GM12872 (cell line): Measurements from ENCODE around the gene SEC61A1.

Experiments used
- CTCF ChIP-seq: IDR thresholded peaks from 3 replicates; pipeline ENCODE4 v1.5.1; 2011; ENCODE audit warnings: low read depth, mild to moderate bottlenecking, low read length, moderate library complexity; ENCODE audit not compliant: insufficient read depth

SEC61A1 gene

GRCh38 chr3:128067489-128067888 is 15.3 kb downstream of the SEC61A1 start:
- no peak for TF ChIP-seq CTCF

- peak; percentile 69 for TF ChIP-seq CTCF
Measured at GRCh38 chr3:128068156-128068620, 16.0 kb downstream of the SEC61A1 start.

DNA sequence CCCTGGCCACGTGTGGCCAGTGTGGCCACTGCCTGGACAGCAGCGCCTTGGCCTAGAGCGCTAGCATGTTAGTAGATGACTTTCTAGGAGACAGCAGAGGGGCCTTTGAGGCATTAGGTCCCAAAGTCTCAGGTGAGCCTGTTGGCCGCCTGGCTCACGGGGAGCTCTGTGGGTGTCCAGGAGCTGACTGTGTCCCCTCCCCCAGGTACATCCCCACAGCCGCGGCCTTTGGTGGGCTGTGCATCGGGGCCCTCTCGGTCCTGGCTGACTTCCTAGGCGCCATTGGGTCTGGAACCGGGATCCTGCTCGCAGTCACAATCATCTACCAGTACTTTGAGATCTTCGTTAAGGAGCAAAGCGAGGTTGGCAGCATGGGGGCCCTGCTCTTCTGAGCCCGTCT is 17.0 kb downstream of the SEC61A1 start:
- no peak for TF ChIP-seq CTCF

- TF ChIP-seq CTCF, result no peak
Measured at GRCh38 chr3:128070898-128071591, 18.8 kb downstream of the SEC61A1 start.

DNA sequence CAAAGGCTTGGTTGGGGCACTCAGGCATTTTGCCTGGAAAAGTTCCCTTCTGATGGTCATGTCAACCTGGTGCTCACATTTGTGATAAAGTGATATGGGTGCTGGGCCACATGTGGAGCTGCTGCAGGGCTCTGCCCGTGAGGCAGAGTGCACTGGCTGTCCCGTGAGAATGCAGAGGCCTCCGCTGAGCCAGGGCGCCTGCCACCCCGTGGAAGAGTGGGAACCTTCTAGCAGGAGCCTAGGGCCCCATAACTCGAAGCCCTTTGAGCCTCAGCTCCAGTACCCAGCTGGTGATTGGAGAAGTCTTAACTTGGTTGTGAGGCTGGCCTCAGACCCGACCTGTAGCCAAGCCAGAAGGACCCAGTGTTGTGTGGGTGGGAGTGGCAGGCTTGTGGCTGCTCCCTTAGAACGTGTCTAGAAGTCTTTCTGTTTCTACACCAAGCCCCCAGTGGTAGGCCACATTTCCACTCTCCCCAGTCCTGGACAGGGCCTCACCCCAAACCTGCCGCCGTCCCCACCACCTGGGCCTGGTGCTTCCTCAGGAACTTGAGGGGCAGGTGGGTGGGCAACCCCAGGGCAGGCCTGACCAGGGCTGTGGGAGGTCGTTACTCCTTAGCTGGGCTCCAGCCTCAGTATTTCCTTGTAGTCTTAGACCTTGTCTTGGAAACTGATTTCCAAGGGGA is 19.7 kb downstream of the SEC61A1 start:
- no peak for TF ChIP-seq CTCF

- no peak for TF ChIP-seq CTCF
Measured at GRCh38 chr3:128072454-128073184, 20.4 kb downstream of the SEC61A1 start.

DNA sequence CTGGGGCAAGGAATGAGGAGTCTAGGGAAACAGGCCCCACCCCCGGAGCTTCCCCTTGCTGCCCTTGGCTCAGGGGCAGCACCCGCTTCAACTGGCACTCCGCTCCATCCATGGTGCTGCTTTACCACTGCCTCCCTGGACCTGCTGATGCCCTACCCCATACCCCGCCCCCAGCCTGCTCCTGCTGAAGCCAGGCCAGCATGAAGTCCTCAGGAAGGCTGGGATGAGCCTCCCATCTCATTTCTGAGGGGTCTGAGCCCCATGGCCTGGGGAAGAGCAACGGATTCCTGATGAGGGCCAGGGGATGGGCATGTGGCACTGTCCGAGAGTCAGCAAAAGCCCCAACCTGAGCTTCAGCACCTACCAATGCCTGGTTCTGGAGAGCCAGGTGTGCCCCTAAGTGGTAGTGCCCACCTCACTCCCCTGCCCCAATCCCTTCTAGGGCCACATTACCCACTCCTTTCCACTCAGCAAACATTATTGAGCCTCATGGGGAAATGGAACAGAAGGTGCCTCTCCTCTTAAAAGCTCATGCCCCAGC is 21.0 kb downstream of the SEC61A1 start:
- TF ChIP-seq CTCF, result no peak
